Osteoblast (primary cell): Measurements from ENCODE around the gene BTG4. TPM values are rescaled to one million over a fixed set of nuclear protein-coding genes. Genes with fewer than 3 reads are reported as not detected.

ENCODE experiments used
- DNase-seq: peaks from one replicate; pipeline ENCODE4 v3.0.0; 2011; ENCODE audit warnings: low spot score, mixed read lengths; ENCODE audit not compliant: insufficient read length; ENCODE audit errors: missing footprints
- H2AFZ ChIP-seq: 2 replicates; pipeline ENCODE4 v1.6.0; 2011; ENCODE audit warnings: mild to moderate bottlenecking, low read length
- H3K27ac ChIP-seq: 2 replicates; pipeline ENCODE4 v1.5.1; 2011; ENCODE audit warnings: mild to moderate bottlenecking, low read depth, low read length, moderate library complexity
- H3K27me3 ChIP-seq: 2 replicates; pipeline ENCODE4 v1.6.0; 2012; ENCODE audit warnings: mild to moderate bottlenecking, control low read depth, inconsistent platforms, low read length, moderate library complexity; ENCODE audit not compliant: insufficient read depth
- H3K36me3 ChIP-seq: 2 replicates; pipeline ENCODE4 v1.5.1; 2011; ENCODE audit warnings: mild to moderate bottlenecking, low read length, control low read depth, moderate library complexity; ENCODE audit not compliant: insufficient read depth
- H3K4me1 ChIP-seq: 2 replicates; pipeline ENCODE4 v1.5.1; 2011; ENCODE audit warnings: mild to moderate bottlenecking, low read length, control low read depth, moderate library complexity; ENCODE audit not compliant: insufficient read depth
- H3K4me2 ChIP-seq: 2 replicates; pipeline ENCODE4 v1.6.0; 2011; ENCODE audit warnings: mild to moderate bottlenecking, low read length; ENCODE audit not compliant: insufficient read depth
- H3K4me3 ChIP-seq: fragments of 200-600 bp; sonication (generic); 3 replicates; pipeline ENCODE4 v1.5.1; 2012; ENCODE audit warnings: mild to moderate bottlenecking, low read length, inconsistent platforms; ENCODE audit not compliant: insufficient read depth
- H3K79me2 ChIP-seq: 2 replicates; pipeline ENCODE4 v1.6.0; 2012; ENCODE audit warnings: mild to moderate bottlenecking, low read length, control low read depth, inconsistent platforms; ENCODE audit not compliant: insufficient read depth
- H3K9me3 ChIP-seq: 2 replicates; pipeline ENCODE4 v1.5.1; 2011; ENCODE audit warnings: low read depth, low read length, control low read depth
- H4K20me1 ChIP-seq: 2 replicates; pipeline ENCODE4 v1.6.0; 2012; ENCODE audit warnings: mild to moderate bottlenecking, low read length, control low read depth; ENCODE audit not compliant: insufficient read depth
- total RNA-seq: library from RNA; depleted of rRNA; stranded (reverse); fragments of >200 nt; gene quantifications from 2 replicates; pipeline ENCODE4 v1.2.3, GENCODE V29; 2012
- TF ChIP-seq, protein P1 (sequence below): IDR thresholded peaks from 2 replicates; pipeline ENCODE4 v1.5.1; 2011; ENCODE audit warnings: mild to moderate bottlenecking, low read depth, low read length, moderate library complexity; ENCODE audit errors: extremely low read depth

The BTG4 gene
- total RNA-seq, 1 donor = not detected

DNA sequence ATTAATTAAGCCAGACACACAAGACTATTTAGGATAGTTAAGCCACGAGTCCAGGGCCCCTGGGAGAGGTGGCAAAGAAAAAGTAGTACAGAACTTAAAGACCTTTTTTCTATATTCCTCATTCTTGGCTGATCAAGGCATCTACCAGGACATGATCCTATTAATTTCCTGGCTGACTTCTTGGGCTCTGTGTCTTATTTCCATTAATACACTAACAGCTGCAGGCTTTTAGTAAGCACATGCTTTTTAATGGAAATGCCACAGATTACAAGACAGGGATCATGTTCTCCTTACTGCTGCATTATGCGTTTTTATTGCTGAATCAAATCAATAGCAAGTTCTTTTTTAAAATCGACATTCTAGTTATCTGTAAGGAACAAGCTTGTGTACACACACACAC lies 35.2 kb downstream of the BTG4 start:
- no peak for DNase-seq
- H4K20me1 ChIP-seq = no peaks in the 10 kb centered on the region
- no peaks in the 10 kb centered on the region for H3K79me2 ChIP-seq
- no peaks in the 10 kb centered on the region for H3K9me3 ChIP-seq
- no peaks in the 10 kb centered on the region for H3K27me3 ChIP-seq
- TF ChIP-seq, protein P1, sequence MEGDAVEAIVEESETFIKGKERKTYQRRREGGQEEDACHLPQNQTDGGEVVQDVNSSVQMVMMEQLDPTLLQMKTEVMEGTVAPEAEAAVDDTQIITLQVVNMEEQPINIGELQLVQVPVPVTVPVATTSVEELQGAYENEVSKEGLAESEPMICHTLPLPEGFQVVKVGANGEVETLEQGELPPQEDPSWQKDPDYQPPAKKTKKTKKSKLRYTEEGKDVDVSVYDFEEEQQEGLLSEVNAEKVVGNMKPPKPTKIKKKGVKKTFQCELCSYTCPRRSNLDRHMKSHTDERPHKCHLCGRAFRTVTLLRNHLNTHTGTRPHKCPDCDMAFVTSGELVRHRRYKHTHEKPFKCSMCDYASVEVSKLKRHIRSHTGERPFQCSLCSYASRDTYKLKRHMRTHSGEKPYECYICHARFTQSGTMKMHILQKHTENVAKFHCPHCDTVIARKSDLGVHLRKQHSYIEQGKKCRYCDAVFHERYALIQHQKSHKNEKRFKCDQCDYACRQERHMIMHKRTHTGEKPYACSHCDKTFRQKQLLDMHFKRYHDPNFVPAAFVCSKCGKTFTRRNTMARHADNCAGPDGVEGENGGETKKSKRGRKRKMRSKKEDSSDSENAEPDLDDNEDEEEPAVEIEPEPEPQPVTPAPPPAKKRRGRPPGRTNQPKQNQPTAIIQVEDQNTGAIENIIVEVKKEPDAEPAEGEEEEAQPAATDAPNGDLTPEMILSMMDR = no peak
- H3K4me3 ChIP-seq = no peak overlapping the region
- H3K27ac ChIP-seq = no peak overlapping the region
- H2AFZ ChIP-seq = no peak overlapping the region
- no peaks in the 10 kb centered on the region for H3K36me3 ChIP-seq
- no peak overlapping the region for H3K4me2 ChIP-seq
- no peaks in the 10 kb centered on the region for H3K4me1 ChIP-seq

DNA sequence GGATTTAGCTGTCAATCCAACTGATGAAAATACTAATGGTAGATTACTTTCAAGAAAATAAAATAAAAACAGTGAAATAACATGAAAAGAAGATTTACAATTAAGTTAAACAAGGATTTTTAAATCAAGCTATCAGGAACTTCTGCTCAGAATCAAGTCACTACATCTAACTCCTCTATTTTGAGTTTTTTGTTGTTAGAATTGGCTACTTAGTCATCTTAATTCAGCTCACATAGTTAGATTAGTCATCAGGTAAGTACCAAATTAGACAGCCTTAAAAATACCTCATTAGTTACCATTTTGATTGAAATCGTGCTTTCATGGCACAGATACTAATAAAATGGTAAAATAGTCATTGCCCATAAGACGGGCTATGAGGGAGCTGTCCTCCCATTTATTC lies 35.8 kb downstream of the BTG4 start:
- Histone ChIP-seq H3K4me3 (no peak overlapping the region), H2AFZ (no peak overlapping the region), H3K27me3 (no peaks in the 10 kb centered on the region), H3K79me2 (no peaks in the 10 kb centered on the region), H3K36me3 (no peaks in the 10 kb centered on the region), H3K4me1 (no peaks in the 10 kb centered on the region), H4K20me1 (no peaks in the 10 kb centered on the region), H3K27ac (no peak overlapping the region), H3K9me3 (no peaks in the 10 kb centered on the region), H3K4me2 (no peak overlapping the region)
- TF ChIP-seq, protein P1 = no peak
- DNase-seq = no peak

DNA sequence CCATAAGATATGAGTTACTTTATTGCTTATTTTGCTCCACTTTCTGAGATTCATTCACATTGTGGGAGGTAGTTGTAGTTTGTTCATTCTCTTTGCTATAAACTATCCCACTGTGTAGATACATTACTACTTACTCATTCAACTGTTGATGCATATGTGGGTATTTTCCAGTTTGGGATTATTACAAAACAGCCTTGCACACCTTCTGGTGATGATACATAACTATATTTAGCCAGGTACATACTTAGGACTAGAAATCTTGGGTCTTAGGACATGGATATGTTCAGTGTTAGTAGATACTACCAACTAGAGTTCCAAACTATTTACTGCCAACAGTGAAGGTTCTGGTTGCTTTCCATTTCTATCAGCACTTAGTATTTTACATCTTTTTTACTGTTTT lies 37.8 kb downstream of the BTG4 start:
- Histone ChIP-seq H3K4me1 (no peaks in the 10 kb centered on the region), H3K9me3 (no peaks in the 10 kb centered on the region), H3K27me3 (no peaks in the 10 kb centered on the region), H4K20me1 (no peaks in the 10 kb centered on the region), H3K4me3 (no peak overlapping the region), H2AFZ (no peak overlapping the region), H3K4me2 (no peak overlapping the region), H3K27ac (no peak overlapping the region), H3K79me2 (no peaks in the 10 kb centered on the region), H3K36me3 (no peaks in the 10 kb centered on the region)
- no peak for DNase-seq
- TF ChIP-seq, protein P1 = no peak

DNA sequence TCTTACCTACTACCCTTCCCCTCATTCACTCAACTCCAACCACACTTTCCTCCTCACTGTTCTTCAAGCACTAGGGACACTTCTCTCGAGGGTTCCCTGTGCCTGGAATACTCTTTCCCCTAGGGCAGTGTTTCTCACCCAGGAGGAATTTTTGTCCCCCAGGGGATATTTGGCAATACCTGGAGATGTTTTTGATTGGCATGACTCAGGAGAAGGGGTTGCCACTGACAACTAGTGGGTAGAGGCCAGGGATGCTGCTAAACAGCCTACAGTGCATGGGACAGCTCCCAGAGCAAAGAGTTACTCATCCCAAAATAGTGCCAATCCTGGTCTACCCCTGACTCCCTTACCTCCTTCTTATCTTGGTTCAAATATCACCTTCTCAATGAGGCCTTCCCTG lies 40.0 kb downstream of the BTG4 start:
- Histone ChIP-seq H3K4me2 (no peak overlapping the region), H3K27ac (no peak overlapping the region), H3K9me3 (no peaks in the 10 kb centered on the region), H2AFZ (no peak overlapping the region), H3K36me3 (no peaks in the 10 kb centered on the region), H3K4me1 (no peaks in the 10 kb centered on the region), H3K4me3 (no peak overlapping the region), H3K27me3 (no peaks in the 10 kb centered on the region), H3K79me2 (no peaks in the 10 kb centered on the region), H4K20me1 (no peaks in the 10 kb centered on the region)
- DNase-seq = no peak
- TF ChIP-seq, protein P1 = no peak
